Hematopoietic multipotent progenitor cell treated with erythropoietin and hydrocortisone succinate and interleukin-3 and kit ligand, for 8 days (in vitro differentiated cells): ENCODE results near the gene DDX20.
A peak's percentile ranks its signal among the peaks of the same experiment; 100 is the strongest.

Source experiments
- DNase-seq: peaks from one replicate; pipeline ENCODE4 v3.0.0-alpha.2; 2015

DDX20 gene

DNA sequence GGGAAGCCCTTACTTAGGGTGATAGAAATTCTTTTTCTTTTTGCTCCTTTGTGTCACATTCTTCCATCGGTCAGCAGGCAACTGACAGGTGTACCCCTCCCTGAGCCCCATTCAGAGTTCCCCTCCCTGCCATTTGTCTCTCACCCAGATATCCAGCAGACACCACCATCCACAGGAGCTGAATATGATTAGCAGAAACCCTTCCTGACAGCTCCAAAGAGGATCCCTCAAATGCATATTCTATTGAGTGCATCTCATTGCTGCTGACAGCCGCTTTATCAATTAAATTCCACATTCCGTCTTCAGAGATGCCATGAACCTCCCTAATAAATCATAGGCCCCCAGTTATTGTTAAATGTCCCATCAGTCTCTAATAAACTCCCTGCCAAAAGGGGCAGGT is 6.1 kb upstream of the DDX20 start:
- DNase-seq, result no peak

DNA sequence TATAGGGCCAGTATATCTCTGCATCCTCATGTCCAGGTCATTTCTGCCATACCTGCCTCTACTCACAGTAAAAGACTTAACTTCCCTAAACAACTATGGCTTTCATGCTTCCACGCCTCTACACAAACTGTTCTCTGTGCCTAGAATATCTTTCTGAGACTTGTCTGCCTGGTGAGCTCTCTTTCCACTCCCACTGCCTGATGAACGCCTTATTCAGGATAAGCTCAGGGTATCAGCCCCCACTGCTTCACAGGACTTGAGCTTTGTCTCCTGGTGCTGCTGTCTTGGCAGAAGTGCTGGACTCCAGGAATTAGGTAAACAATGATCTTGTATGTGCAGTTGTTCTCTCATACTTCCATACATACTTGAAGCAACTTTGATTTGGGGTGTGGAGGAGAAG is 4.8 kb upstream of the DDX20 start:
- DNase-seq, result no peak

DNA sequence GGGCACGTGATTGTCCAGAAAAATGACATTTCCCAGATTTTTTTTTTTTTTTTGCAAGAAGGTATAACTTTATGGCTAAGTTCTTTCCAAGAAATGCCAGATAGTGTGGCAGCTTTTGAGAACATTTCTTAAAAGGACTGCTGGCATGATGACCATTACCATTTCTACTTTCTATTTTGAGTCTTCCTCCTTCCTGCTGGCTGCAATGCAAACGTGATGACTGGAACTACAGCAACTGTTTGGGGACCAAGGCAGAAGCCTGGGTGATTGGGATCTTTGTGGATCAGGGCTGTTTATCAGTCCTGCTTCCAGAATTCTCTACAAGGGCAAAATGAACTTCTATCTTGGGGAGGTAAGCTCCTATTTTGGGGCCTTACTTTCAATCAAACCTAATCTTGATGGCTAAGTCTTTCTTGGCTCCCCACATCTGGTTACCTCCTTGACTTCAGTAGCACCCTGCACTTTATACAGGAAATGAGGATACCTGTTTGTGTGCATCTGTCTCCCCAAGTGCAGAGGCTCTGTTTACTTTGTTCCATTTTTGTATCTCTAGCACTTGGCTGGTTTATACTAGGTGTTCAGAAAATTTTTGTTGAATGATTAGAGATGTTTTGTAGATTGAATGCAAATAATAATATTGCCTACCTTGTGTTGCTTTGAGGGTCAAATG is 3.7 kb upstream of the DDX20 start:
- no peak for DNase-seq

DNA sequence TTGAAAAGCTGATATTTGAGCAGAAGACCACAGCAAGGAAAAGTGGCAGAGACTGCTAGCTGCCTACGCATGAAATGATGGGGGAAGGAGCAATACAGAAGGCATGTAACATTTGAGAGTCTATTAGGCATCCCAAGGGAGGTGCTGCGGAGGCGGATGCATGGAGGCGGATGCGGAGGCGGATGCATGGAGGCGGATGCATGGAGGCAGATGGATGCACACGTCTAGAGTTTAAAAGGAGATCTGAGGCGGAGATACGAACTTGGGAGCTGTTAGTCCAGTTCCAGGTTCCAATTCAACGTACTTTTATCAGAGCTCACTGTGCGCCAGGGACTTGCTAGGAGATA is 744 bp upstream of the DDX20 start:
- no peak for DNase-seq

DNA sequence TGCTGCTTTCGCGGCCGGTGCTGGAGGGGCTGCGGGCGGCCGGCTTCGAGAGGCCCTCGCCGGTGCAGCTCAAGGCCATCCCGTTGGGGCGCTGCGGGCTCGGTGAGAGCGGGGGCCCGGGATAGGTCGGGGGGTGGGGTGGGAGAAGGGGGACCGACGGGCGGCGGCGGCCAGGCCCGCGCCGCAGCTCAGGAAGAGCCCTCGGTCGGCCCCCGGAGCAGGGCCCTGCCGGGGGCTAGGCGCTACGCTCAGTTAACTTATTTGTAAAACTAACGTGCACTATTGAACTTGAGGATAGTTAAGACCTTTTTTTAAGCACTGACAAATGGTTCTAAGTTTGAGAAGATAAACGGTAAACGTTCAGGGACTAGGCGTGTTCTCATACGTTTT is 418 bp downstream of the DDX20 start:
- DNase-seq, result no peak

DNA sequence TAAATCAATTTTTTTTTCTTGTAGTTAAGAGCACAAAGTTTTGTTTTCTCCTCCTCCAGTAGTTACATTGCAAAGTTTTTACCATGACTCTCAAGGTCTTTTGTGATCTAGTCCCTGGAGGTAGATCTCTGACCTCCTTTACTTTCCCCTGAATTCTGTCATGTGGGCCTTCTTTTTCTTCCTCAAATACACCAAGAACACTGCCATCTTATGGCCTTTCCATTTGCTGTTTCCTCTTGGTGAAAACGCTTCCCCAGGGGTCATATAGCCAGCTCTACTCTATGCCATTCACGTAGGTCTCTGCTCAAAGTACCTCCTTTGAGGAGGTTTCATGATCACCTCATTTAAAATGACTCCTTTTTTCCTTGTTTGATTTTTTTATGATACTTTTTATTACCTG is 2.7 kb downstream of the DDX20 start:
- peak; percentile 54 for DNase-seq

DNA sequence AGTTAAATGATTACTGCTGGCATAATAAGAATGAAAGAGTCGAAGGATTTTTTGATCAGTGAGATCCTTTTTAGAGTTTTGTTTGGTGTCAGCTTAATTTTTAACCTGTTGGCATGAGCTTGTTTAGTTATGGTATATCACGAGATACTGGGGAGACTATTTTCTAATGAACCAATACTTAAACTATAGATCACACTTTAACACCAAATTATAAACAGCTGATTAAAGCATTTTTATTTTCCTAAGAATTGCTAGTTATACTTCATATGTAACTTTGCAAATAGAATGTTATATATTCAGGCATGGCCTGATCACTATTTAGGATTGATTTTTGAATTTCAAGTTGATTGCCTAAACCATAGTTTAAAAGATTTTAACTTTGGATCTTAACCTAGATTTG is 6.0 kb downstream of the DDX20 start:
- no peak for DNase-seq

DNA sequence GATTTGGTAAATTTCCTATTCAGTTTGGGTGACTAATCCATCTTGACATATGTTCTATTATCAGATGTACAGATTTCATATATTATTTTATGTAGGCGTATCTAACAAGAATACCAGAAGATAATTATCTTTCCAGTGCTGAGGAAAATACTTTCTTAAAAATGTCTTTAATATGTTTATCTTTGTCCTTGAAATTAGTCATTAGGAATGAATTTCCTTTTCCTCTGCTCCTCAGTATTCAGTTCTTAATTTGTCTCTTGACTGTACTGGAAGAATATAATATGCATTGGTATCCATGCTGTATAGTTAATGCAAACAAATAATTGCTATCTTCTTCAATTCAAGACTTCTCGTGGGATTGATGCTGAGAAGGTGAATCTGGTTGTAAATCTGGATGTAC is 6.6 kb downstream of the DDX20 start:
- DNase-seq, result no peak

DNA sequence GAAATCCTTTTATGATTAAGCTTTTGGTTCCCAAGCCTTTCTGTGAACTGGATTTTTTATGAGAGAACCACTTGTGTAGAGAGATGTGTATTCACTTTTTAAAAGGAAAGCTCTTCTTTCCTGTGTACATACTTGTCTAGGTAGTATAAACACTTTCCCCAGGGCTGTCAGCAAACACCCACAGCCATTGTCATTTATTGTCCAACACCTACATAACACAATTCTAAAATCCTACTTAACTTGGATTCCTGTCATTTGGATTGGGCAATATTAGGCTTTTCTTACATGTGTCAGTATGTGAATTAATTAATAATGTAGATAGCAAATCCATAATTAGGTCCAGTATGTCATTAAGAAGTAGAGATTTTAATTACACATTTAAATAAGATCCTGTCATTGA is 12.3 kb downstream of the DDX20 start:
- DNase-seq, result no peak

DNA sequence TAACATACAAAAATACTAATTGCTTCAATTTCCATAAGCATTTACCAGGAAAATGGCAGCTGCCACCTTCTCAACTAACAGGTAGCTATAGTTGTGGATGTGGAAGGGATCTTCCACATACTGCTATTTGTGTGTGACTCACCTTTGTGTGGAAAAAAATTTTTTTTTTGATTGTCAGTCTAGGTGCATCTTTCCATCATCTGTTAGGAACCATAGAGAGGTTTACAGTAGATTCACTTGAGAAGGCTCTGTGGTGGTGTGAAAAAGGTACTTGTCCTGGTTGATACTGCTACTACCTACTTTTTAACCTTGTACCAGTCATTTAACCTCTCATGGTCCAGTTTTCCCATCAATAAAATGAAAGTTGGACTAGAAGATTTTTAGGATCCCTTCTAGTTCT is 12.9 kb downstream of the DDX20 start:
- DNase-seq, result no peak

DNA sequence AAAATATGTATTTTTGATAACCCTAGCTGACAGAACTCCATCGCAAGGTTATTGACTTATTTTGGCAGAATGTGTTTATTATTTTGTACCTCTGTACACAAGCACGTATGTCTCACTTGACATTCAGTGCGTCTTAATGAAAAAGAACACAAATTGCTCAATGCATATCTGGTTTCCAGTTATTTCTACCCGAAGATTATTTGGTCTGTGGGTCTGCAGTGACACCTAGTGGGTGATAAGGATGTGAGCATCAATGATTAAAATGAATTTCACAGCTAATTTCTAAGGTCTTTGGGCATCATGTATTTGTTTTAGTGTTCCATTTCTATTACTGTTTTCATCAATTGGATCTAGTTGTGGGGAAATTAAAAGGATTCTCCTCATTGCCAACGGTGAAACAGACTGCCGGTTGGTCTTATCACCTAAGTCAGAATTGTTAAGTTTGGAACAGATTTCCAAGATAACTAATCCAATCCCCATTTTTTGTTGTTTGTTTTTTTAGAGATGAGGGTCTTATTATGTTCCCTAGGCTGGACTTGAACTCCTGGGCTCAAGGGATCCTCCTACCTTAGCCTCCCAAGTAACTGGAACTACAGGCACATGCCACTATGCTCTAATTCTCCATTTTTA is 13.9 kb downstream of the DDX20 start:
- peak; percentile 86 for DNase-seq

DNA sequence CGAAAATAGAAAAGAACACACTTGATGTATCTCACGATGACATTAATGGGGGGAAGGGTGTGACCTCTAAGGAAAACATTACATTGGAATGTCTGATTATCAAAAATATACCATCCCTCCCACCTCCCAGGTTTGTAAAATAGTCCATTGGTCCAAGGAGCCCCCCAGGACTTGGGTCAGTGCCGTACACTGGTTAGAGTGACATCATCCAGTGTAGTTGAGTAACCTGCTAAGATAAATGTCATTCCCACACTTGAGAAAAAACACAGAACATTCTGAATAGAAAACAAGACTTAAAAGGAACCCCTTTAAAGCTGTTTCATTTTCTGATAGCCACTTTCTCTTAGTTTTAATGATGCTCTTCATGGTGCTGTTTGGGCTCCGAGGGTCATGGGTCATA is 15.2 kb downstream of the DDX20 start:
- no peak for DNase-seq

DNA sequence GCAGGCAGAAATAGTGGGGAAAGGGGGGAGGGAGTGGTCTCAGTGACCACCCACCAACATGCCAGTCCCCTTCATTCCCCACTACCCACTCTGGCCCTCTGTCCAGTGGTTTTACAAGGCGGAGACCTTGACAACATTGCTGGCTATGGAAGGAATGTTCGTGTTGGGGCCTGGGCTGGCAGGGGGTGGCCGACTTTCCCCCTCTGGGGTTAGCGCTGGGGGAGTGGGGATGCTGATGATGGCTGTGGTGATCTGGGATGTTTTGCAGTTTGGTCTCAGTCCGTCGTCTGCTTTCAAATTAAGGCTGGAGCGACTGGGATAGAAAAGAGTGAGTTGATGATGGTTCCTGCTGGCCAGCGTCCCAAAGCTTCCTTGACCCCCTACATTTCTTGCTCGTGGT is 20.3 kb downstream of the DDX20 start:
- no peak for DNase-seq

DNA sequence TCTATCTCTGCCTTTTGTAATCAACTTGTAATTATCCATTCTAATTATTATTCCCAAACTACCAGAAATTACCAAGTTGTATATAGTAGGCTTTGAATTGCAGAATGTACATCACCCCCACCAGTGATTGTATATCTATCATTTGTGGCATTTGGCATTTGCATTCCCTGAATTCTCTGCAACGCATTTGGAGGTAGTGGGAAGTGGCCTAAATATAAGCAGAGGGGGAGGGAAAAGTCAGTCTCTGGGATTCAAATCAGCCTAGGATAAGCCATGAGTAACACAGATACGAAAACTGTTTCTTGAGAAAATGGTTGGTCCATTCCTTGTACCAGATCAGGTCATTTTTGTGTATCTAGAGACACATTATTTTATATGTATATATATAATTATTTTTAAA is 20.7 kb downstream of the DDX20 start:
- DNase-seq, result no peak

DNA sequence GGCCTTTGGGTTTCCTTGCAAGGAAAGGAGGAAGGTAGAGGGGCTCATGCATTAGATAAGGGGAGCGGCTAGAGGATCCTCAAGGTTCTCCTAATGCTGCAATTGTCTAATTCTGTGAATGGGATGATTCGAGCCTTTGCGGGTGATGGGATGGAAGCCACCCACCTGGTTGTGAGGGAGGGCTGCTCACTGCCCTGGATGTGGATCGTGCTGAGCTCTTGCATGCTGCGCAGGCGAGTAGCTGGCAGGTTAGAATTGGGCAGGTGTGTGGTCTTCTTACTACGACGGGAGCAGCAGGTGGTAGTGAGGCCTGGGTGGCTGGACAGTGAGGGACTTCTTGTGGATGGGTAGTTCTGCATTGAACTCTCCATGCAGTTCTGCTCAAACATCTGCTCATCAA is 21.2 kb downstream of the DDX20 start:
- DNase-seq, result no peak

DNA sequence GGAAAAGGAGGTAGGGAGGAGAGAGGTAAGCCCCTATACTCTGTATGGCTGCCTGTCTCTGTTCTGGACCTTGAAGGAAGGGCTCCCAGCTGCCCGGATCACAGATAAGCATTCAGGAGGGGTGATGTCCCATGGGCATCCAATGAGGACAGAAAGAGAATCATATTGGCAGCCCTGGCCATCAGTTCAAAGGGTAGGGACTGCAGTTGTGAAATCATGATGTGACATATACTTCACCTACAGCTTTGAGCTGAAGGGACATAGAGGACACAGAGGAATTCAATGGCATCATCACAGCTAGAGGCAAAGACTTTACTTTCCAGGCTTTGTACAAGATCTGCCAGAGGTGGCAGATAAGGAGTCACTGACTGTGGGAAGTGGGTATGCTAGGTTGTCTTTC is 21.6 kb downstream of the DDX20 start:
- DNase-seq, result no peak

DNA sequence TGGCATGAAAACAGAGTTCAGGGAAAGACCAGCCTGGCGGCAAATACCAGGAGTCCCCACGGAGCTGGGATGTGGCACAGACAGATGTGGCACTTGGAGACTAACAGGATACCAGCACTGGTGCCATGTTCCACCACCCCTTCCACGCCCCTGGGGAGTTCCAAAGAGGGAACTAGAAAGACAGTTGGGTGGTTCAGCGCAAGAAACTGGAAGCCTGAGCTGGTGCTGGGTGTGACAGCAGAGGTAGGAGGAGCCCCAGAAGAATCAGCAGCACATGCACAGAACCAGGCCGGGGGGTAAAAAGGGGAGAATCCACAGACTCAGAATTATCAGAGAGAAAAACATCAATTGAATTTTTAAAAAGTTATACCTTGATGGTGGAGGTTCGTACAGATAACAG is 22.4 kb downstream of the DDX20 start:
- DNase-seq, result no peak

DNA sequence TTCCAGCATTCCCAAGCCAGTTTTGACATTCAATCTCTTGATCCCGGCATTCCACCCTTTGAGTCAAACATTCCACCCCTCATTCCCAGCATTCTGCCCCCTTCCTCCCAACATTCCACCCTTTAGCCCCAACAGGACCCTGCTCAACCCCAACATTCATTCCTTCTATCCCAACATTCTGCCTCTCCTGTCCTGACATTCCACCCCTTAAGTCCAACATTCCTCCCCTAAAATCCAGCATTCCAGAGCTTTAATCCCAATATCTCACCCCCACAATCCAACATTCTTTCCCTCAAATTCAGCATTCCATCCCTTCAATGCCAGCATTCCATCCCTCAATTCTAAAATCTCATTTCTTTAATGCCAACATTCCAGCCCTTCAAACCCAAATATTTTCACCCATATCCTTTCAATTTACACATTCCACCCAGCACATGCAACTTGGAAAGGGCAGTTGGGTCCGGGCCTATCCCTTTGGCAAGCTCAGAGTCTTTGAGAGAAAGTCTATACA is 22.9 kb downstream of the DDX20 start:
- no peak for DNase-seq

DNA sequence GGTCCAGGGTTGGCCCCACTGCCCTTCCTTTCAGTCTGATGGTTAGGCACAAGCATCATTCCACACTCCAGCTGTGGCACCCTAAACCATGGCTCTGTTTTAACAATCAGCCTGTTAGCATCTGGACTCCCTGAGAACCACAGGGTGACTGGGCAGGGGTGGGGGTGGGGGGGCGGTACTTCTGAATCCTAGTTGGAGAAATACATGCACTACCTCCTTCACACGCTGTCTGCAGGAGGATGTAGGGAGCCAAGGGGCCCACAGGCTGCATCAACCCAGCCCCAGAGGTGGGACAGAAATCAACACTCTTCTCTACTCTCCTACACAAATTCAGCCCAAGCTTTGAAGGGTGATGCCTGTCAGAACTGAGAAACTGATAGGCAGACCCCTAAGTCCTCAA is 23.8 kb downstream of the DDX20 start:
- no peak for DNase-seq

DNA sequence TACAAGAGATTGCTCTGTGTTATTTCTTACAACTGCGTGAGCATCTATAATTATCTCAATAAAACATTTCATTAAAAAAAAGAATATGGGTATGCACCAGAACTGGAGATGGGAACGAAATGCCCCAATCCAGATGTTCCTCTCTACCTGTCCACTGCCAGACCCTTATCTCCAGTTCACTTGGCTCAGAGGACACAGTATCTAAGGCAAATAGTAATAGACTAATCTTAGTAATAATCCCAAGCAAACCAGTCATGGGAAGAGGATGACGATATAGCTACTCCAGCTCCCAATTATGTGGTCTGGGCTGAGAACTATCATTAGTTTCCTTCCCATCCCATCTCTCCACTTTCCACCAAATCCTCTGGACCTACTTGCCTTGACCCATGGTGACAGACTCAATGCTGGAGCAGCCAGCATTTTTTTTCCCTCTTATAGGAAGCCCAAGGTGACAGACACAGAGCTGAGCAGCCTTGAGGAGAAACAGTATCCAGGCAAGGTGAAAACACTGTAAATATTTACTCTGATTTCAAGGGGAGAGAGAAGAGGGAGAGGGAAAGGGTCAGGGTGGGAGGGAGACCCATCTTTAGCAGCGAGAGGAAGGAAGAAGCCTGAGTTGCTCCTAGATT is 28.7 kb downstream of the DDX20 start:
- no peak for DNase-seq

DNA sequence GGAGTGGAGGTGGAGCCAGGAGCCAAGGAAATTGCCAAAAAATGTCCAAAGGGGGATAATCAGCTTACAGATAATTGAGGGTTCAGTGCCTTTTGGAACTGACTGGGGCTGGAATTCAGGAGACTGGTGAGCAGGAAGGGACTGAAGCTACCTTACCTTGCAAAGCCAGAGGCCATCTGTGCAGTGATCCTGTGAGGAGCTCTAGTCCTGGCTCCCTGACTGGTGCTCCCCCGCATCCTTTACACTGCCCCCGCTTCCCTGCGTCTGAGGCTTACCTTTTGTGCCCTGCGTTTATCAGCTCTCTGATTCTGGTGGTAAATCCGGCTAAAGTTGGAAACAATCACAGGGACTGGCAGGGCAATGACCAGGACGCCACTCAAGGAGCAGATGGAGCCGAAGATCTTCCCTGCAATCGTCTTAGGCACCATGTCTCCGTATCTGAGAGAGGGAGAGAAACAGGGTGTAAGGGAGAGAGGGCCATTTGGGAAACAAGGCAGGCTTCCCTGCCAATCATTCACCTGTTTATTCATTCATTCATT is 31.0 kb downstream of the DDX20 start:
- no peak for DNase-seq

DNA sequence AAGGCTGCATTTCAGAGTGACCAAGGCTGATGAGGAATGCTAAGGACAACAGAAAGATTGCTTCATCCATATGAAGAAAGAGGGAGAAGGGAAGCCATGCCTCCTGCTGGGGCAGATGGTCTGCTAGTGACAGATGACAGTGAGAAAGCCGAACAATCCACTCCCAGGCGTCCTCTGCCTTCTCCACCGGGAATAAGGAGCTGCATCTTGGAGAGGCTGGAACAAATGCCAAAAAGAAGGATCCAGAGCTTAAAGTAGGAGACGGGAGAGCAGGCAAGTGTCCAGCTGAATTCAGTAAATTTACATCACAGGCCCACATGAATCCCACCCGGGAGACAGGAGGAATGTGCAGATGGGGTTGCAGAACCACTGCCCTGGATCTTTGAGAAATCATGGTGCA is 33.4 kb downstream of the DDX20 start:
- DNase-seq, result no peak

DNA sequence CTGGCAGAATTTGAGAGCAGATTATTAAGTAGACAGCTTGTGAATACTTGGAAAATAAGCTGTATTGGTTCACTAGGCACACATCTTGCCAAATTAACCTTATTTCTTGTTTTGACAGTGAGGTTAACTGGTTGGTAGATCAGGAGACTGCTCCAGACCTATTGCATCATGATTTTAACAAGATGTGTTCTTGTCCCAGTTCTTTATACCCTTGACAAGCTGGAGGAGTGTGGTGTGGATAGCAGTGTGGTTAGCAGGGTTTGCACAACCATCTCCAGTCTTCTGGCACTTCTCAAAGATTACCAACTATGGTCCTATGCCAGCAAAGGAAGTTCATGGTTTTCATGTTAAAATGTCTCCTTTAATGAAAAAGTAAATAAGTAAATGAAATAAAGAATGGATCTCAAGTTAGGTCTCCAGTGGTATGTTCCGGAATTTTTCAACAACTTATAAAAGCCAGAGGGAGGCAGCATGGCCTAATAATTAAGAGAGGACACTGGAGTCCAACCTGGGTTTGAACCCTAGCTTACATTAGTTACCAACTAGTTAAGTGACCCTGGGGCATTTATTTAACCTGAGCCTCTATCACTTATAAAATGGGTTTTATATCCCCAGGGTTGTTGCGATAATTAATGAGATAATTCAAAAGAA is 34.1 kb downstream of the DDX20 start:
- peak; percentile 13 for DNase-seq

DNA sequence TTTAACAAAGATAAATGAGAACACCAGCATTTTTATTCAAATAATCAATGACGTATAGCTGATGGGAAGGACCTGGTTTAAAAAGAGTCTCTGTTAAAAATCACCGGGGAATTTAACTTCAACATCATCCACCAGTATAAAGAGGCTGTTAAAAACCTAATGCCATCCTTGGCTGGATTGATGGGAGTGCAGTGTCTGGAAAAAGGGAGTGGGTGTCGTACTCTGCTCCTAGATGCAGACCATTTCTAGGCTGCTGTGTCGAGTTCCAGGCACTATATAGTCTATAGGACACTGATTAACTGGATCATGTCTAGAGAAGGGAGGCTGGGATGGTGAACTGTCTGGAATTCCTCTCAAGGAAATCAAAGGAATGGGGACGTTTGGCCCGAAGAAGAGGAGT is 36.1 kb downstream of the DDX20 start:
- no peak for DNase-seq
